ENCODE measurements around the gene NR5A2. TPM values are rescaled to one million over a fixed set of nuclear protein-coding genes. Genes with fewer than 3 reads are reported as not detected.

Gene NR5A2
- total RNA-seq, 2 donors from 2014 or later: 98.3 to 202 TPM

DNA sequence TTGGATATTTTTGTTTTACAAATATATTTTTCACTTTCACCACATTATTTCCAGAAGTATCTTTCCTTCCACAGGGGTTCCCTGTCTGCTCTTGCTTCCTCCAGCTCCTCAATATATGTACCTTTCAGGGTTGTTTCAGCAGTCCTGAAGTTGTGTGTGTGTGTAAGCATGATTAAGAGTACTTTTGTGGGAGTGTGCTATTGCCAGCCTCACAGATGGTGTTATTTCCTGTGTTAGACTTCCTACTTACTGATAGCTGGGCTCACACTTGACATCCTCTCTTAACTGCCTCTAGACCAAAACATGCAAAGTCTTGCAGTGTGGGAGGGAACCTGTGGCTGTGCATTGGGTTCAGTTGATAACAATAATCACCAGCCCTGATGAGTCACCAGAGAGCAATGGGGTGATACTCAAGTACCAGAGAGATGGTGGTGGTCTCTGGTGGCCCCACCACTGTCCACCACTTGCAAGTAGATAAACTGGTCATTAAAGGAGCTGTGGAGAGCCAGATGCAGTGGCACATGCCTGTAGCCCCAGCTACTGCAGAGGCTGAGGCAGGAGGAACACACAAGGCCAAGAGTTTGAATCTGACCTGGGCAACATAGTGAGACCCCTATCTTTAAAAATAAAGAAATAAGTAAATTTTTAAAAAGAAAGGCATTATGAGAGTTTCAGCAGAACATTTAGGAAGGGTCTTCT lies 126.7 kb downstream of the NR5A2 start:
- no peak for DNase-seq
- peaks cover 0 to under 1% of the 10 kb centered on the region in 2 donors for H3K36me3 ChIP-seq (replicated peaks in 1 of 2; ENCODE audit: insufficient read depth in 1 of 2, low read depth in 2 of 2)
- intact Hi-C loops (cut with DNase I): no loop called here
- peak overlapping the region in 1 of 4 donors; percentile 42 for H3K27ac ChIP-seq
- H3K4me3 ChIP-seq: no peak overlapping the region
- TF ChIP-seq, protein P1, sequence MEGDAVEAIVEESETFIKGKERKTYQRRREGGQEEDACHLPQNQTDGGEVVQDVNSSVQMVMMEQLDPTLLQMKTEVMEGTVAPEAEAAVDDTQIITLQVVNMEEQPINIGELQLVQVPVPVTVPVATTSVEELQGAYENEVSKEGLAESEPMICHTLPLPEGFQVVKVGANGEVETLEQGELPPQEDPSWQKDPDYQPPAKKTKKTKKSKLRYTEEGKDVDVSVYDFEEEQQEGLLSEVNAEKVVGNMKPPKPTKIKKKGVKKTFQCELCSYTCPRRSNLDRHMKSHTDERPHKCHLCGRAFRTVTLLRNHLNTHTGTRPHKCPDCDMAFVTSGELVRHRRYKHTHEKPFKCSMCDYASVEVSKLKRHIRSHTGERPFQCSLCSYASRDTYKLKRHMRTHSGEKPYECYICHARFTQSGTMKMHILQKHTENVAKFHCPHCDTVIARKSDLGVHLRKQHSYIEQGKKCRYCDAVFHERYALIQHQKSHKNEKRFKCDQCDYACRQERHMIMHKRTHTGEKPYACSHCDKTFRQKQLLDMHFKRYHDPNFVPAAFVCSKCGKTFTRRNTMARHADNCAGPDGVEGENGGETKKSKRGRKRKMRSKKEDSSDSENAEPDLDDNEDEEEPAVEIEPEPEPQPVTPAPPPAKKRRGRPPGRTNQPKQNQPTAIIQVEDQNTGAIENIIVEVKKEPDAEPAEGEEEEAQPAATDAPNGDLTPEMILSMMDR (IDR thresholded peaks at IDR 0.05): no peak
- no peak for TF ChIP-seq POLR2A (IDR thresholded peaks at IDR 0.05)
- peaks cover 48% of the 10 kb centered on the region for H3K4me1 ChIP-seq
- ATAC-seq: peak; percentile 37
- no peaks in the 10 kb centered on the region for H3K9me3 ChIP-seq
- no peaks in the 10 kb centered on the region for H3K27me3 ChIP-seq

DNA sequence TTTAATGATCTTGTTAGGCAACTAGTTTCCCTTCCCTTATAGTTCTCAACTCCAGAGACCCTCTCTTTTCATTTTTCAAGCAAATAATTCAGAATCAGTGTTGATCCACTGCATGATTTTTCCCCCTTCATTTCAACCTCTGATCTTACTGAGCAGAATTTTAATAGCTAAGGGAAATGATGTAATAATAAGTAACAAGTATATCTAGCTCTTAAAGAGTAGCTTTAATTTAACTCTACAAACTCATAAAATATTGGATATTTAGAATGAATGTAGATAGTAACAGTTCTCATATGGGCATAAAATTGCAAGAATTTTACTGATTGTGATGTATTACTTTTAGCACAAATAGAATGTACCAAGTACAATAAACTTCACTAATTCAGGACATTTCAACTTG lies 130.2 kb downstream of the NR5A2 start:
- intact Hi-C loops (cut with DNase I): no loop called here
- Histone ChIP-seq H3K27me3 (no peaks in the 10 kb centered on the region), H3K9me3 (no peaks in the 10 kb centered on the region), H3K36me3 (replicated peaks in 1 of 2; ENCODE audit: insufficient read depth in 1 of 2, low read depth in 2 of 2) (peaks cover 0 to 2% of the 10 kb centered on the region in 2 donors), H3K4me3 (no peak overlapping the region), H3K27ac (no peak overlapping the region), H3K4me1 (peaks cover 34% of the 10 kb centered on the region)
- ATAC-seq: no peak
- DNase-seq: no peak
- TF ChIP-seq, protein P1 (IDR thresholded peaks at IDR 0.05): no peak
- TF ChIP-seq POLR2A (IDR thresholded peaks at IDR 0.05): no peak

DNA sequence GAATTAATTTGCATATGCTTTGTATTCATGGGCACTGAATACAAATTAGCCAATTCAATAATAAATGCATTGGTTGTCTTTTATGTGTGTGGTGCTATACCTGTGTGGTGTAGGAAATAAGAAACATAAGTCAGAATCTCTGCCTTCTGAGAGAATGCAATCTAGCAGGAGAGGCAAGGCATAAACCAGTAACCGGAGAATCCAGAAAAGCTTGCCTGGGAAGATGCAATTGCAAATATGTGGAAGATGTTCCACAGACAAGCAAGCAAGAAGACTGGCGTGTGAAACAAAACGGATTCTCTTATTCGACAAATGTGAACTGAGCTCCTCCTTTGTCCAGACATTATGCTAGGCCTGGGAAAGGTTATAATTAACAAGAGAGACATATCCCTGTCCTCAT lies 134.3 kb downstream of the NR5A2 start:
- ATAC-seq: no peak
- TF ChIP-seq, protein P1 (IDR thresholded peaks at IDR 0.05): no peak
- no peak for TF ChIP-seq POLR2A (IDR thresholded peaks at IDR 0.05)
- no peak for DNase-seq
- no peak overlapping the region for H3K4me3 ChIP-seq
- H3K9me3 ChIP-seq: no peaks in the 10 kb centered on the region
- H3K27ac ChIP-seq: no peak overlapping the region
- peaks cover 0 to 7% of the 10 kb centered on the region in 2 donors for H3K36me3 ChIP-seq (replicated peaks in 1 of 2; ENCODE audit: insufficient read depth in 1 of 2, low read depth in 2 of 2)
- H3K4me1 ChIP-seq: peaks cover 21% of the 10 kb centered on the region
- 82 to 91% methylated on average over 4 of the region's 4 CpGs for WGBS, 2 donors
- no peaks in the 10 kb centered on the region for H3K27me3 ChIP-seq
- intact Hi-C loops (cut with DNase I): no loop called here

DNA sequence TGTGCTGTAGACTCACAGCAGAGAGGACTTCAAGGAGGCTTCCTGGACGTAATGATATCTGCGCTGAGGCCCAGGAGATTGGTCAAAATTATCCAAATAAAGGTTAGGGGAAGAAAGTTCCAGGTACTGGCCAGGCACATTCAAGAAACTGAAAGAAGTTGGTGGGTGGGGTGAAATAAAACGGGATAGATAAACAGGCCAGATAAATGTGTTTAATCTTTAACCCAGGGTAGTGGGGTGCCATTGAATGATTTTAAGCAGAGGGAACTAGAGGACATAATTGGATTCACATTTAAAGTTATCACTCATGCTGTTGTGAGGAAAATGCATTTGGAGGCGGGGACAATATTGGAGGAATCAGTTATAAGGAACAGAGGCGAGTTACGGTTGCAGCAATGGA lies 134.7 kb downstream of the NR5A2 start:
- WGBS, 2 donors: 71 to 75% methylated on average over 6 of the region's 6 CpGs
- Histone ChIP-seq H3K36me3 (replicated peaks in 1 of 2; ENCODE audit: insufficient read depth in 1 of 2, low read depth in 2 of 2) (peaks cover 0 to 7% of the 10 kb centered on the region in 2 donors), H3K27ac (no peak overlapping the region), H3K4me3 (no peak overlapping the region), H3K9me3 (no peaks in the 10 kb centered on the region), H3K27me3 (no peaks in the 10 kb centered on the region), H3K4me1 (peaks cover 22% of the 10 kb centered on the region)
- ATAC-seq: no peak
- intact Hi-C loops (cut with DNase I): no loop called here
- no peak for DNase-seq
- TF ChIP-seq, protein P1 (IDR thresholded peaks at IDR 0.05): no peak
- TF ChIP-seq POLR2A (IDR thresholded peaks at IDR 0.05): no peak

DNA sequence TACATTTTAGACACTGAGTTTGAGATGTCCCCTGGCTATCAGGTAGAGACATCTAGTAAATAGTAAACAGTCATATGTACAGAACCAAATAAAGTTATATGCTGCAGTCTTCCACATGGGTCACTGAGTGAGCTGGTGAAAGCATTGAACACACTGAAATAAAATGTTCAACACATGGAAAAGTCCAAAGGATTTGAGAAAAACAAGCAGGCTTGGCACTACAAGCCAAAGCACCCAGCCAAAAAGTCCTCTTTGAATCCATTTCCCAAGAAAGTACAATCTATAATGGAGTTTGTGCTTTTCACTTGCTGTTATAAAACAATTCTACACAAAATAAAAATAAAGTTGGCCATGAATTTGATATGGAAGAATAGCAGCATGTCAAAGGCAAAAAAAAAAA lies 135.4 kb downstream of the NR5A2 start:
- TF ChIP-seq, protein P1 (IDR thresholded peaks at IDR 0.05): no peak
- TF ChIP-seq POLR2A (IDR thresholded peaks at IDR 0.05): no peak
- H3K27me3 ChIP-seq: no peaks in the 10 kb centered on the region
- intact Hi-C loops (cut with DNase I): no loop called here
- ATAC-seq: no peak
- H3K27ac ChIP-seq: no peak overlapping the region
- H3K9me3 ChIP-seq: no peaks in the 10 kb centered on the region
- H3K36me3 ChIP-seq (replicated peaks in 1 of 2; ENCODE audit: insufficient read depth in 1 of 2, low read depth in 2 of 2): peaks cover 0 to 7% of the 10 kb centered on the region in 2 donors
- H3K4me1 ChIP-seq: peaks cover 29% of the 10 kb centered on the region
- no peak for DNase-seq
- no peak overlapping the region for H3K4me3 ChIP-seq

Data from body of pancreas (tissue), 4 donors.